ENCODE results near the gene XAB2.

XAB2 gene

DNA sequence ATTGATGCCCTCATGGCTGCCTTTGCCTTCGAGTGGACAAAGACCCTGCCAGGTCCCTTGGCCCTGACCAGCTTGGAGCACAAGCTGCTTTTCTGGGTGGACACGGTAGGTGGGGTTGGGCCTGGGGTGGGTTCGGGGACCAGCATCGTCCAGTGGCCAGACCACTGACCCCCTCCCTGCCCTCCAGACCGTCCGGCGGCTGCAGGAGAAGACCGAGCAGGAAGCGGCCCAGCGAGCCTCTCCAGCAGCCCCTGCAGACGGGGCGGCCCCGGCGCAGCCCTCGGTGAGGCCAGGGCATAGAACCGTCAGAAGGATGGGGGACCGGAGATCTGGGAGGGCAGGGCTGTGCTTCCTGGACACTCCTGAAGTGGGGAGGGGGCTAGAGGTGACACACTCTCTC lies 23.1 kb downstream of the XAB2 start:
- H3K4me3 ChIP-seq (ENCODE audit: low read length), result no peak overlapping the region
- no peaks in the 10 kb centered on the region for H3K36me3 ChIP-seq (ENCODE audit: control insufficient read depth, low read length)
- no peak overlapping the region for H3K27ac ChIP-seq (ENCODE audit: low read depth, low read length)
- no peaks in the 10 kb centered on the region for H4K20me1 ChIP-seq (ENCODE audit: control insufficient read depth, insufficient read depth, low read depth, low read length)
- no peaks in the 10 kb centered on the region for H3F3A ChIP-seq (ENCODE audit: control insufficient read depth, insufficient read depth)
- no peaks in the 10 kb centered on the region for H3K79me2 ChIP-seq (ENCODE audit: control insufficient read depth, low read length)
- H3K4me2 ChIP-seq (ENCODE audit: low read length), result no peak overlapping the region
- H3K27me3 ChIP-seq (ENCODE audit: control insufficient read depth, low read length), result no peaks in the 10 kb centered on the region
- H3K9me2 ChIP-seq (replicated peaks; ENCODE audit: control insufficient read depth, low read length), result no peaks in the 10 kb centered on the region
- no peaks in the 10 kb centered on the region for H3K4me1 ChIP-seq (ENCODE audit: control insufficient read depth, low read length)
- H3K9me3 ChIP-seq (ENCODE audit: control insufficient read depth, insufficient read depth, low read length), result no peaks in the 10 kb centered on the region
- TF ChIP-seq, protein P1, sequence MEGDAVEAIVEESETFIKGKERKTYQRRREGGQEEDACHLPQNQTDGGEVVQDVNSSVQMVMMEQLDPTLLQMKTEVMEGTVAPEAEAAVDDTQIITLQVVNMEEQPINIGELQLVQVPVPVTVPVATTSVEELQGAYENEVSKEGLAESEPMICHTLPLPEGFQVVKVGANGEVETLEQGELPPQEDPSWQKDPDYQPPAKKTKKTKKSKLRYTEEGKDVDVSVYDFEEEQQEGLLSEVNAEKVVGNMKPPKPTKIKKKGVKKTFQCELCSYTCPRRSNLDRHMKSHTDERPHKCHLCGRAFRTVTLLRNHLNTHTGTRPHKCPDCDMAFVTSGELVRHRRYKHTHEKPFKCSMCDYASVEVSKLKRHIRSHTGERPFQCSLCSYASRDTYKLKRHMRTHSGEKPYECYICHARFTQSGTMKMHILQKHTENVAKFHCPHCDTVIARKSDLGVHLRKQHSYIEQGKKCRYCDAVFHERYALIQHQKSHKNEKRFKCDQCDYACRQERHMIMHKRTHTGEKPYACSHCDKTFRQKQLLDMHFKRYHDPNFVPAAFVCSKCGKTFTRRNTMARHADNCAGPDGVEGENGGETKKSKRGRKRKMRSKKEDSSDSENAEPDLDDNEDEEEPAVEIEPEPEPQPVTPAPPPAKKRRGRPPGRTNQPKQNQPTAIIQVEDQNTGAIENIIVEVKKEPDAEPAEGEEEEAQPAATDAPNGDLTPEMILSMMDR (IDR thresholded peaks at IDR 0.05; ENCODE audit: low read depth, low read length, poor library complexity, severe bottlenecking), result no peak
- TF ChIP-seq EZH2phosphoT487 (IDR thresholded peaks at IDR 0.05; ENCODE audit: borderline replicate concordance, low read length), result no peak

GRCh38 chr19:7605490-7606222 lies 23.7 kb downstream of the XAB2 start:
- Histone ChIP-seq H4K20me1 (ENCODE audit: control insufficient read depth, insufficient read depth, low read depth, low read length) (no peaks in the 10 kb centered on the region), H3K27me3 (ENCODE audit: control insufficient read depth, low read length) (no peaks in the 10 kb centered on the region), H3K36me3 (ENCODE audit: control insufficient read depth, low read length) (no peaks in the 10 kb centered on the region), H3K9me2 (replicated peaks; ENCODE audit: control insufficient read depth, low read length) (no peaks in the 10 kb centered on the region), H3K27ac (ENCODE audit: low read depth, low read length) (no peak overlapping the region), H3F3A (ENCODE audit: control insufficient read depth, insufficient read depth) (no peaks in the 10 kb centered on the region), H3K4me2 (ENCODE audit: low read length) (no peak overlapping the region), H3K79me2 (ENCODE audit: control insufficient read depth, low read length) (no peaks in the 10 kb centered on the region), H3K9me3 (ENCODE audit: control insufficient read depth, insufficient read depth, low read length) (no peaks in the 10 kb centered on the region), H3K4me1 (ENCODE audit: control insufficient read depth, low read length) (no peaks in the 10 kb centered on the region), H3K4me3 (ENCODE audit: low read length) (no peak overlapping the region)
- TF ChIP-seq, protein P1 (IDR thresholded peaks at IDR 0.05; ENCODE audit: low read depth, low read length, poor library complexity, severe bottlenecking), result no peak
- no peak for TF ChIP-seq EZH2phosphoT487 (IDR thresholded peaks at IDR 0.05; ENCODE audit: borderline replicate concordance, low read length)

GRCh38 chr19:7603919-7604318 lies 25.4 kb downstream of the XAB2 start:
- Histone ChIP-seq H3K9me3 (ENCODE audit: control insufficient read depth, insufficient read depth, low read length) (no peaks in the 10 kb centered on the region), H3K4me3 (ENCODE audit: low read length) (no peak overlapping the region), H3F3A (ENCODE audit: control insufficient read depth, insufficient read depth) (no peaks in the 10 kb centered on the region), H4K20me1 (ENCODE audit: control insufficient read depth, insufficient read depth, low read depth, low read length) (no peaks in the 10 kb centered on the region), H3K4me2 (ENCODE audit: low read length) (no peak overlapping the region), H3K36me3 (ENCODE audit: control insufficient read depth, low read length) (no peaks in the 10 kb centered on the region), H3K27ac (ENCODE audit: low read depth, low read length) (no peak overlapping the region), H3K9me2 (replicated peaks; ENCODE audit: control insufficient read depth, low read length) (no peaks in the 10 kb centered on the region), H3K27me3 (ENCODE audit: control insufficient read depth, low read length) (no peaks in the 10 kb centered on the region), H3K79me2 (ENCODE audit: control insufficient read depth, low read length) (no peaks in the 10 kb centered on the region), H3K4me1 (ENCODE audit: control insufficient read depth, low read length) (no peaks in the 10 kb centered on the region)
- TF ChIP-seq EZH2phosphoT487 (IDR thresholded peaks at IDR 0.05; ENCODE audit: borderline replicate concordance, low read length), result no peak
- TF ChIP-seq, protein P1 (IDR thresholded peaks at IDR 0.05; ENCODE audit: low read depth, low read length, poor library complexity, severe bottlenecking), result no peak

Data from DOHH2 (cell line).